GM19395 (cell line): ENCODE measurements around the gene NCS1.

Source experiments
- ATAC-seq: cut with Tn5 transposase; IDR thresholded peaks from one replicate; pipeline ENCODE4 v1.9.1; 2021; ENCODE audit warnings: mild to moderate bottlenecking, moderate library complexity; ENCODE audit not compliant: unreplicated experiment

NCS1 gene

GRCh38 chr9:130211548-130212226 is 39.5 kb downstream of the NCS1 start:
- ATAC-seq = no peak

- ATAC-seq = no peak
These were observed 40.5 kb downstream of the NCS1 start for GRCh38 chr9:130212543-130213297.

- ATAC-seq = no peak
These were observed 41.9 kb downstream of the NCS1 start for GRCh38 chr9:130213911-130214761.

- ATAC-seq = no peak
These were observed 42.7 kb downstream of the NCS1 start for GRCh38 chr9:130214776-130215340.

- ATAC-seq = no peak
These were observed 43.3 kb downstream of the NCS1 start for GRCh38 chr9:130215341-130216119.

GRCh38 chr9:130217838-130218237 is 45.6 kb downstream of the NCS1 start:
- no peak for ATAC-seq

GRCh38 chr9:130219661-130220096 is 47.5 kb downstream of the NCS1 start:
- ATAC-seq = no peak

GRCh38 chr9:130220352-130220751 is 48.1 kb downstream of the NCS1 start:
- no peak for ATAC-seq

- no peak for ATAC-seq
These were observed 50.6 kb downstream of the NCS1 start for GRCh38 chr9:130222833-130223232.

- no peak for ATAC-seq
These were observed 52.9 kb downstream of the NCS1 start for GRCh38 chr9:130225071-130225470.

- no peak for ATAC-seq
These were observed 53.4 kb downstream of the NCS1 start for GRCh38 chr9:130225586-130225985.

- no peak for ATAC-seq
These were observed 53.9 kb downstream of the NCS1 start for GRCh38 chr9:130226112-130226511.

- ATAC-seq = no peak
These were observed 55.6 kb downstream of the NCS1 start for GRCh38 chr9:130227833-130228232.

GRCh38 chr9:130229759-130230158 is 57.6 kb downstream of the NCS1 start:
- no peak for ATAC-seq

GRCh38 chr9:130230631-130231030 is 58.4 kb downstream of the NCS1 start:
- ATAC-seq = no peak

- ATAC-seq = no peak
These were observed 60.8 kb downstream of the NCS1 start for GRCh38 chr9:130232899-130233586.

- ATAC-seq = no peak
These were observed 61.4 kb downstream of the NCS1 start for GRCh38 chr9:130233587-130233945.

GRCh38 chr9:130234340-130235260 is 62.4 kb downstream of the NCS1 start:
- ATAC-seq = no peak
